Liver (tissue), 9 donors: Measurements from ENCODE around the gene OR7C1. TPM values are rescaled to one million over a fixed set of nuclear protein-coding genes. Genes with fewer than 3 reads are reported as not detected.

ENCODE experiments used
- DNase-seq: peaks from one replicate; pipeline ENCODE4 v3.0.0-alpha.2; 2017; ENCODE audit warnings: low spot score
- H3K27ac ChIP-seq, 2 donors: one replicate each; pipeline ENCODE4 v1.7.0; 2013; ENCODE audit warnings: inconsistent platforms in 2 of 2, low read length in 2 of 2, control low read depth in 1 of 2, low read depth in 1 of 2, mild to moderate bottlenecking in 1 of 2
- H3K27me3 ChIP-seq, 4 donors: one replicate each; pipeline versions ENCODE4 v1.6.1 to v1.7.0; 2013; ENCODE audit warnings: low read length in 3 of 4, inconsistent platforms in 1 of 4, mild to moderate bottlenecking in 1 of 4, moderate library complexity in 1 of 4; ENCODE audit not compliant: control insufficient read depth in 4 of 4, insufficient read depth in 4 of 4
- H3K36me3 ChIP-seq, 4 donors: one replicate each; pipeline versions ENCODE4 v1.6.1 to v1.7.0; 2013; ENCODE audit warnings: low read length in 3 of 4, mild to moderate bottlenecking in 3 of 4, low read depth in 1 of 4, moderate library complexity in 1 of 4; ENCODE audit not compliant: control insufficient read depth in 4 of 4, insufficient read depth in 3 of 4
- H3K4me1 ChIP-seq, 4 donors: one replicate each; pipeline versions ENCODE4 v1.6.1 to v1.7.0; 2013; ENCODE audit warnings: low read length in 3 of 4, mild to moderate bottlenecking in 3 of 4, moderate library complexity in 1 of 4; ENCODE audit not compliant: control insufficient read depth in 4 of 4, insufficient read depth in 4 of 4
- H3K4me3 ChIP-seq, 3 donors: one replicate each; pipeline versions ENCODE4 v1.6.1 to v1.7.0; 2013; ENCODE audit warnings: low read length in 3 of 3, control low read depth in 1 of 3, low read depth in 1 of 3, mild to moderate bottlenecking in 1 of 3
- H3K9ac ChIP-seq, 2 donors: one replicate each; pipeline ENCODE4 v1.7.0; 2013; ENCODE audit warnings: low read length in 2 of 2, mild to moderate bottlenecking in 2 of 2, moderate library complexity in 2 of 2, control low read depth in 1 of 2, low read depth in 1 of 2
- H3K9me3 ChIP-seq, 4 donors: one replicate each; pipeline versions ENCODE4 v1.6.1 to v1.7.0; 2013; ENCODE audit warnings: low read length in 3 of 4; ENCODE audit not compliant: control insufficient read depth in 4 of 4
- CTCF ChIP-seq: fragments of 150-350 bp; IDR thresholded peaks from 2 replicates; pipeline ENCODE4 v1.5.1; 2017; ENCODE audit warnings: improper control_type of control experiment, low read depth, low read length; ENCODE audit not compliant: missing input control
- EGR1 ChIP-seq, 2 donors: IDR thresholded peaks; 2 replicates each; pipeline ENCODE4 v1.6.1; 2016 to 2018; ENCODE audit warnings: antibody characterized with exemption in 2 of 2, low read depth in 2 of 2
- FOXA1 ChIP-seq: IDR thresholded peaks from 2 replicates; pipeline ENCODE4 v1.6.1; 2016; ENCODE audit warnings: antibody characterized with exemption
- FOXA2 ChIP-seq: IDR thresholded peaks from 2 replicates; pipeline ENCODE4 v1.6.1; 2016; ENCODE audit warnings: antibody characterized with exemption
- GABPA ChIP-seq, 2 donors: IDR thresholded peaks in 1 of 2; conservative IDR thresholded peaks in 1 of 2; 2 replicates each; pipeline ENCODE4 v1.6.1; 2016; ENCODE audit warnings: antibody characterized with exemption in 2 of 2, mild to moderate bottlenecking in 1 of 2, moderate library complexity in 1 of 2
- HNF4A ChIP-seq, 2 donors: conservative IDR thresholded peaks; 2 replicates each; pipeline ENCODE4 v1.6.1; 2016; ENCODE audit warnings: antibody characterized with exemption in 2 of 2, mild to moderate bottlenecking in 2 of 2
- JUND ChIP-seq, 2 donors: IDR thresholded peaks; 2 replicates each; pipeline ENCODE4 v1.6.1; 2016; ENCODE audit warnings: antibody characterized with exemption in 2 of 2
- MAX ChIP-seq: IDR thresholded peaks from 2 replicates; pipeline ENCODE4 v1.6.1; 2016; ENCODE audit warnings: antibody characterized with exemption
- NR2F2 ChIP-seq: IDR thresholded peaks from 2 replicates; pipeline ENCODE4 v1.6.1; 2016; ENCODE audit warnings: antibody characterized with exemption
- RAD21 ChIP-seq, 2 donors: IDR thresholded peaks; 2 replicates each; pipeline ENCODE4 v1.6.1; 2016; ENCODE audit warnings: antibody characterized with exemption in 2 of 2, mild to moderate bottlenecking in 2 of 2
- REST ChIP-seq: IDR thresholded peaks from 2 replicates; pipeline ENCODE4 v1.6.1; 2016; ENCODE audit warnings: antibody characterized with exemption, mild to moderate bottlenecking
- RXRA ChIP-seq, 2 donors: IDR thresholded peaks; 2 replicates each; pipeline ENCODE4 v1.6.1; 2017 to 2018; ENCODE audit warnings: antibody characterized with exemption in 2 of 2, mild to moderate bottlenecking in 1 of 2
- SP1 ChIP-seq: IDR thresholded peaks from 2 replicates; pipeline ENCODE4 v1.6.1; 2018; ENCODE audit warnings: antibody characterized with exemption, mild to moderate bottlenecking
- TAF1 ChIP-seq: conservative IDR thresholded peaks from 2 replicates; pipeline ENCODE4 v1.6.1; 2016; ENCODE audit warnings: antibody characterized with exemption, mild to moderate bottlenecking
- YY1 ChIP-seq: IDR thresholded peaks from 2 replicates; pipeline ENCODE4 v1.6.1; 2016; ENCODE audit warnings: antibody characterized with exemption, mild to moderate bottlenecking
- ZBTB33 ChIP-seq: IDR thresholded peaks from 2 replicates; pipeline ENCODE4 v1.6.1; 2016; ENCODE audit warnings: antibody characterized with exemption
- WGBS: extraction: QIAGEN DNeasy Blood & Tissue Kit; methylation state at CpG from one replicate; pipeline ENCODE4 v1.1.7; 2013; 5-methylcytosine and 5-hydroxymethylcytosine counted together
- polyA plus RNA-seq, 2 donors: library from polyadenylated mRNA; stranded (reverse) in 1 of 2; unstranded in 1 of 2; fragments of 200-250 nt in 1 of 2; fragments of >200 nt in 1 of 2; fragmentation: Nextera tagmentation in 1 of 2; extraction: Ambion mirVana in 1 of 2; gene quantifications; one replicate each; pipeline versions ENCODE4 v1.2.1 to v1.2.3, GENCODE V29; 2013 to 2015
- total RNA-seq, 2 donors: library from RNA; depleted of rRNA; stranded (reverse); fragments of >200 nt; gene quantifications; one replicate each; pipeline ENCODE4 v1.2.3, GENCODE V29; 2014
- TF ChIP-seq, protein P1 (sequence below): IDR thresholded peaks from 2 replicates; pipeline ENCODE4 v1.6.1; 2016; ENCODE audit warnings: antibody characterized with exemption
- donor health status: healthy.
- donor health status: healthy.
- donor health status: healthy.
- donor health status: healthy.
- donor health status: healthy.

The OR7C1 gene
- total and polyA plus RNA-seq, 4 donors, result 0.06 to 0.14 TPM; not detected in 2

DNA sequence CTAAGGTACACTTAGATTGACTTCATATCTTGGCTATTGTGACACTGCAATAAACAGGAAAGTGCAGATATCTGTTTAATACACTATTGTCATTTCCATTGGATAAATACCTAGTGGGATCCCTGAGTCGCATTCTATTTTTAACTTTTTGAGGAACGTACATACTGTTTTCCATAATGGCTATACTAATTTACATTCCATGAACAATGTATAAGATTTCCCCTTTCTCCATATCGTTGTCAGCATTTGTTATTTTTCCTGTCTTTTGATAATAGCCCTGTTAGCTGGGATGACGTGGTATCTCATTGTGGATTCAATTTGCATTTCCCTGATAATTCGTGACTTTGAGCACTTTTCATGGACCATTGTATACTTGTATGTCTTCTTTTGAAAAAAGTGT is 33.5 kb upstream of the OR7C1 start:
- H3K9me3 ChIP-seq, result peaks cover 0 to 4% (median 2%) of the 10 kb centered on the region in 4 donors
- 67% methylated on average over 5 of the region's 5 CpGs for WGBS
- H3K36me3 ChIP-seq, result no peaks in the 10 kb centered on the region
- H3K27me3 ChIP-seq, result peaks cover 0 to 8% (median 0%) of the 10 kb centered on the region in 4 donors
- no peak for TF ChIP-seq EGR1 (IDR thresholded peaks at IDR 0.05; ENCODE audit: low read depth in 2 of 2)
- no peak for TF ChIP-seq REST
- TF ChIP-seq HNF4A (conservative IDR thresholded peaks at IDR 0.05), result no peak
- TF ChIP-seq MAX, result no peak
- TF ChIP-seq, protein P1, sequence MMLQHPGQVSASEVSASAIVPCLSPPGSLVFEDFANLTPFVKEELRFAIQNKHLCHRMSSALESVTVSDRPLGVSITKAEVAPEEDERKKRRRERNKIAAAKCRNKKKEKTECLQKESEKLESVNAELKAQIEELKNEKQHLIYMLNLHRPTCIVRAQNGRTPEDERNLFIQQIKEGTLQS, result no peak
- TF ChIP-seq NR2F2, result no peak
- TF ChIP-seq JUND (IDR thresholded peaks at IDR 0.05), result no peak
- no peak for TF ChIP-seq RXRA (IDR thresholded peaks at IDR 0.05)
- no peak for TF ChIP-seq TAF1
- no peak overlapping the region for H3K27ac ChIP-seq
- DNase-seq, result no peak
- H3K9ac ChIP-seq, result no peak overlapping the region
- no peak overlapping the region for H3K4me3 ChIP-seq
- H3K4me1 ChIP-seq, result no peaks in the 10 kb centered on the region

- WGBS, result 71% methylated on average over 5 of the region's 5 CpGs
- no peak within 1 kb of the TSS for H3K27ac ChIP-seq
Observed at GRCh38 chr19:14848822-14849221, 13.8 kb upstream of the OR7C1 start, which contains the start of gene OR7A10. Gene OR7A10, minus strand, starts transcription at chr19:14848922. Its CDS starts 7,045 bp downstream, at chr19:14841877.

More at GRCh38 chr19:14848822-14849221, 13.8 kb upstream of the OR7C1 start, which contains the start of gene OR7A10:
- TF ChIP-seq FOXA2, result no peak
- TF ChIP-seq, protein P1, result no peak
- TF ChIP-seq ZBTB33, result no peak
- TF ChIP-seq EGR1 (IDR thresholded peaks at IDR 0.05; ENCODE audit: low read depth in 2 of 2), result no peak
- TF ChIP-seq REST, result no peak
- TF ChIP-seq SP1, result no peak
- TF ChIP-seq NR2F2, result no peak
- no peak for TF ChIP-seq GABPA (IDR thresholded peaks at IDR 0.05 in 1 of 2, conservative IDR thresholded peaks at IDR 0.05 in 1 of 2)
- no peak for TF ChIP-seq CTCF
- TF ChIP-seq HNF4A (conservative IDR thresholded peaks at IDR 0.05), result no peak
- TF ChIP-seq RXRA (IDR thresholded peaks at IDR 0.05), result no peak
- TF ChIP-seq MAX, result no peak
- TF ChIP-seq TAF1, result no peak
- TF ChIP-seq RAD21 (IDR thresholded peaks at IDR 0.05), result no peak
- TF ChIP-seq FOXA1, result no peak
- no peak for TF ChIP-seq YY1
- TF ChIP-seq JUND (IDR thresholded peaks at IDR 0.05), result no peak
- Histone ChIP-seq H3K9me3 (no peaks in the 10 kb centered on the region), H3K36me3 (no peaks in the 10 kb centered on the region), H3K27me3 (peaks cover 0 to 4% (median 3%) of the 10 kb centered on the region in 4 donors), H3K9ac (no peak within 1 kb of the TSS), H3K4me1 (no peaks in the 10 kb centered on the region), H3K4me3 (no peak within 1 kb of the TSS)
- DNase-seq, result no peak
